WERI-Rb-1 (cell line): ENCODE results near the gene CBARP.
"Not testable (repeated sequence)": the region's sequence is repeated elsewhere in the genome, so short reads cannot be mapped to it uniquely, and the experiment has no call there.

Experiments used
- DNase-seq: peaks from one replicate; pipeline ENCODE4 v3.0.0-alpha.2; 2020
- H3K27ac ChIP-seq: fragments of 250-450 bp; sonication (Bioruptor Pico); 2 replicates; pipeline ENCODE4 v1.5.1; 2020; ENCODE audit warnings: mild to moderate bottlenecking, moderate library complexity
- H3K27me3 ChIP-seq: fragments of 250-450 bp; sonication (Bioruptor Pico); 2 replicates; pipeline ENCODE4 v1.5.1; 2021; ENCODE audit warnings: mild to moderate bottlenecking, low read depth, moderate library complexity; ENCODE audit not compliant: insufficient read depth, severe bottlenecking
- H3K36me3 ChIP-seq: fragments of 250-450 bp; sonication (Bioruptor Pico); 2 replicates; pipeline ENCODE4 v1.5.1; 2020; ENCODE audit warnings: mild to moderate bottlenecking, moderate library complexity
- H3K4me3 ChIP-seq: 2 replicates; pipeline ENCODE4 v1.5.1; 2011; ENCODE audit warnings: low read depth, mild to moderate bottlenecking, control low read depth, low read length
- H3K9me3 ChIP-seq: fragments of 250-450 bp; sonication (Bioruptor Pico); 2 replicates; pipeline ENCODE4 v1.5.1; 2021; ENCODE audit warnings: mild to moderate bottlenecking, moderate library complexity; ENCODE audit not compliant: severe bottlenecking
- TF ChIP-seq, protein P1 (sequence below): IDR thresholded peaks from 2 replicates; pipeline ENCODE4 v1.5.1; 2011; ENCODE audit warnings: low read depth, mild to moderate bottlenecking, control low read depth, inconsistent platforms, low read length

The CBARP gene

DNA sequence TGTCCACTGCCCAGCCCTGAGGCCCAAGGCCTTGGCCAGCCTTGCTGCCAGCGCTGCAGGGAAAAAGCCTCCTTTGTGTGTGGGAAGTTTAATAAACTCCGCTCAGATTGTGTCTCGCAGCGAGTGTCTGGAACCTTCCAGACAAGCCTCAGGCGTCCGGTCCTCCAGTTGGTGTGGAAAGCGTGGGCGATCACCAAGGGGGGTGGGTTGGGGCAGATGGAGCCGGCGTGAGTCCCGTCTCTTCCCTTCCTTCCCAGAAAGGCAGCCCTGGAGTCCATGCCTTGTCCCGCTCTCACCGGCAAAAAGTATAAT, 27.6 kb downstream of the CBARP start:
- H3K27ac ChIP-seq: peak overlapping the region; percentile 50
- H3K36me3 ChIP-seq: peaks cover 68% of the 10 kb centered on the region
- no peak for DNase-seq
- no peaks in the 10 kb centered on the region for H3K9me3 ChIP-seq
- H3K27me3 ChIP-seq: no peaks in the 10 kb centered on the region
- TF ChIP-seq, protein P1, sequence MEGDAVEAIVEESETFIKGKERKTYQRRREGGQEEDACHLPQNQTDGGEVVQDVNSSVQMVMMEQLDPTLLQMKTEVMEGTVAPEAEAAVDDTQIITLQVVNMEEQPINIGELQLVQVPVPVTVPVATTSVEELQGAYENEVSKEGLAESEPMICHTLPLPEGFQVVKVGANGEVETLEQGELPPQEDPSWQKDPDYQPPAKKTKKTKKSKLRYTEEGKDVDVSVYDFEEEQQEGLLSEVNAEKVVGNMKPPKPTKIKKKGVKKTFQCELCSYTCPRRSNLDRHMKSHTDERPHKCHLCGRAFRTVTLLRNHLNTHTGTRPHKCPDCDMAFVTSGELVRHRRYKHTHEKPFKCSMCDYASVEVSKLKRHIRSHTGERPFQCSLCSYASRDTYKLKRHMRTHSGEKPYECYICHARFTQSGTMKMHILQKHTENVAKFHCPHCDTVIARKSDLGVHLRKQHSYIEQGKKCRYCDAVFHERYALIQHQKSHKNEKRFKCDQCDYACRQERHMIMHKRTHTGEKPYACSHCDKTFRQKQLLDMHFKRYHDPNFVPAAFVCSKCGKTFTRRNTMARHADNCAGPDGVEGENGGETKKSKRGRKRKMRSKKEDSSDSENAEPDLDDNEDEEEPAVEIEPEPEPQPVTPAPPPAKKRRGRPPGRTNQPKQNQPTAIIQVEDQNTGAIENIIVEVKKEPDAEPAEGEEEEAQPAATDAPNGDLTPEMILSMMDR: no peak
- no peak overlapping the region for H3K4me3 ChIP-seq

DNA sequence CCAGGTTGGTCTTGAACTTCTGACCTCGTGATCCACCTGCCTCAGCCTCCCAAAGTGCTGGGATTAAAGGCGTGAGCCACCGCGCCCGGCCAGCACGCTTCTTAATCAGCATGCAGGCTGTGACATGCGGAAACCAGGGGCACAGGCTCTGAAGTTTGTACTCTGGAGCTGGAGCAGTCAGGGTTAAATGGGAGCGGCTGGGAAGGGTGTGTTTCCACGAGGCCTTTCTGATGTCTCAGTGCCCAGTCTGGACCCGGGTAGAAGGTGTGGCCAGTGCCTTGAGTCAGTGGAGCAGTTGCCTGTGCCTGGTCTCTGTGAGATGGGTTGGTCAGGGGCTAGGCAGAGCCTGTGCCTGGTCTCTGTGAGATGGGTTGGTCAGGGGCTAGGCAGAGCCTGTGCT, 29.0 kb downstream of the CBARP start:
- not testable (repeated sequence) for DNase-seq, H3K27ac ChIP-seq
- peaks cover 61% of the 10 kb centered on the region for H3K36me3 ChIP-seq

DNA sequence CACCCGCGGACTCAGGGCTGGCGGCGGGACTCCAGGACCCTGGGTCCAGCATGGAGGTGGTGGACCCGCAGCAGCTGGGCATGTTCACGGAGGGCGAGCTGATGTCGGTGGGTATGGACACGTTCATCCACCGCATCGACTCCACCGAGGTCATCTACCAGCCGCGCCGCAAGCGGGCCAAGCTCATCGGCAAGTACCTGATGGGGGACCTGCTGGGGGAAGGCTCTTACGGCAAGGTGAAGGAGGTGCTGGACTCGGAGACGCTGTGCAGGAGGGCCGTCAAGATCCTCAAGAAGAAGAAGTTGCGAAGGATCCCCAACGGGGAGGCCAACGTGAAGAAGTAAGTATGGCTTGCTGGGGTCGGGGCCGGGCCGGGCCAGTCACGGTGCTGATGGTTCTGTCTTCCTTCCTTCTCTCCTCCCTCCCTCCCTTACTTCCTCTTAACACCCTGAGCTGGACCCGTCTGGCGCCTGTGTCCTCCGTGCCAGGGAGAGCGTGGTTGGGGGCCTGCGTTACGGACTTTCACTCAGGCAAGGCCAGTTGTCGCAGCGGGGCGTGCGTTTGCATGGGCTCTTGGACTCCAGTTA, 30.8 kb downstream of the CBARP start:
- no peaks in the 10 kb centered on the region for H3K27me3 ChIP-seq
- TF ChIP-seq, protein P1: no peak
- H3K36me3 ChIP-seq: peaks cover 47% of the 10 kb centered on the region
- H3K27ac ChIP-seq: no peak overlapping the region
- DNase-seq: no peak
- H3K9me3 ChIP-seq: no peaks in the 10 kb centered on the region
- peak overlapping the region; percentile 67 for H3K4me3 ChIP-seq

More for the DNA sequence above, 29.0 kb downstream of the CBARP start:
- H3K9me3 ChIP-seq, H3K4me3 ChIP-seq, H3K27me3 ChIP-seq: not testable (repeated sequence)

DNA sequence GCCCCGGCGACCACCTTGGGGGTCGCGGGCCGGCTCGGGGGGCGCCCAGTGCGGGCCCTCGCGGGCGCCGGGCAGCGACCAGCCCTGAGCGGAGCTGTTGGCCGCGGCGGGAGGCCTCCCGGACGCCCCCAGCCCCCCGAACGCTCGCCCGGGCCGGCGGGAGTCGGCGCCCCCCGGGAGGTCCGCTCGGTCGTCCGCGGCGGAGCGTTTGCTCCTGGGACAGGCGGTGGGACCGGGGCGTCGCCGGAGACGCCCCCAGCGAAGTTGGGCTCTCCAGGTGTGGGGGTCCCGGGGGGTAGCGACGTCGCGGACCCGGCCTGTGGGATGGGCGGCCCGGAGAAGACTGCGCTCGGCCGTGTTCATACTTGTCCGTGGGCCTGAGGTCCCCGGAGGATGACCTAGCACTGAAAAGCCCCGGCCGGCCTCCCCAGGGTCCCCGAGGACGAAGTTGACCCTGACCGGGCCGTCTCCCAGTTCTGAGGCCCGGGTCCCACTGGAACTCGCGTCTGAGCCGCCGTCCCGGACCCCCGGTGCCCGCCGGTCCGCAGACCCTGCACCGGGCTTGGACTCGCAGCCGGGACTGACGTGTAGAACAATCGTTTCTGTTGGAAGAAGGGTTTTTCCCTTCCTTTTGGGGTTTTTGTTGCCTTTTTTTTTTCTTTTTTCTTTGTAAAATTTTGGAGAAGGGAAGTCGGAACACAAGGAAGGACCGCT, 31.5 kb downstream of the CBARP start:
- DNase-seq: no peak
- H3K27me3 ChIP-seq: no peaks in the 10 kb centered on the region
- peaks cover 41% of the 10 kb centered on the region for H3K36me3 ChIP-seq
- no peaks in the 10 kb centered on the region for H3K9me3 ChIP-seq
- TF ChIP-seq, protein P1: no peak
- H3K27ac ChIP-seq: peak overlapping the region; percentile 48
- peak overlapping the region; percentile 67 for H3K4me3 ChIP-seq

DNA sequence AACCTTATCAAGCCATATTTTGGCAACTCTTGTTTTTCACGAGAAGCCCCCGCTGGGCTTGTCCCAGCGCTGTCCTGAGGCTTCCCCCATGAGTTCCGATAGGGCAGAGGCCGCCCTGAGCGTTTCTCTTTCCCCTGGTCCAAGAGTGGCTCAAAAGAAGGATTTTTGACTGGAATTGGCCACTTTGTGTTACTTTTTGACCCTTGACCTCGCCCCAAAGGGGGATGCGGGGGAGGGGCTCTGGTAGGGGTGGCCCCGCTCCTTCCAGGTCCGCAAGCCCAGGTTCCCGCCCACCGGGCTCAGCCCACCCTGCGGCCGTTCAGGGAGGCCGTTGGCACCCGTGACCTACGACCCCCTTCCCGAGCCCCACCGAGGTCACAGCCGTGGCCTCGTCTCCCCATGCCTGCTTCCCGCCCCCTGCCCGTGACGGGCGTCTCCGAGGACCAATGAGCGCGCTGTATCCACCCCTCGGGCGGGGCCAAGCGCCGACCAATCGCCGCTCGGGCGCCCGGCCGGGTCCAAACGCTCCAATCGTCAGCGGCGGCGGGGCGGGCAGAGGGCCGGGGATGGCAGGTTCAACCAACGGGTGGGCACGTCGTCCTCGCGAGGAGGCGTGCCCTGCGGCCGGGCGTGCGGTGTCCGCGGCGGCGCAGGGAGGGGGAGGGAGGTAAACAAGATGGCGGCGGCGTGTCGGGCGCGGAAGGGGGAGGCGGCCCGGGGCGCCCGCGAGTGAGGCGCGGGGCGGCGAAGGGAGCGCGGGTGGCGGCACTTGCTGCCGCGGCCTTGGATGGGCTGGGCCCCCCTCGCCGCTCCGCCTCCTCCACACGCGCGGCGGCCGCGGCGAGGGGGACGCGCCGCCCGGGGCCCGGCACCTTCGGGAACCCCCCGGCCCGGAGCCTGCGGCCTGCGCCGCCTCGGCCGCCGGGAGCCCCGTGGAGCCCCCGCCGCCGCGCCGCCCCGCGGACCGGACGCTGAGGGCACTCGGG, 32.4 kb downstream of the CBARP start, which contains the start of gene STK11:
Gene STK11 (plus strand): TSS at position 665 of the 986 bp plus-strand sequence. CDS start 1,136 bp downstream, outside the sequence.
- Histone ChIP-seq H3K9me3 (no peaks in the 10 kb centered on the region), H3K36me3 (peaks cover 32% of the 10 kb centered on the region), H3K27me3 (no peaks in the 10 kb centered on the region), H3K27ac (peak within 1 kb of the TSS; percentile 72), H3K4me3 (peak within 1 kb of the TSS; percentile 67)
- DNase-seq: peak; percentile 99
- TF ChIP-seq, protein P1: no peak

DNA sequence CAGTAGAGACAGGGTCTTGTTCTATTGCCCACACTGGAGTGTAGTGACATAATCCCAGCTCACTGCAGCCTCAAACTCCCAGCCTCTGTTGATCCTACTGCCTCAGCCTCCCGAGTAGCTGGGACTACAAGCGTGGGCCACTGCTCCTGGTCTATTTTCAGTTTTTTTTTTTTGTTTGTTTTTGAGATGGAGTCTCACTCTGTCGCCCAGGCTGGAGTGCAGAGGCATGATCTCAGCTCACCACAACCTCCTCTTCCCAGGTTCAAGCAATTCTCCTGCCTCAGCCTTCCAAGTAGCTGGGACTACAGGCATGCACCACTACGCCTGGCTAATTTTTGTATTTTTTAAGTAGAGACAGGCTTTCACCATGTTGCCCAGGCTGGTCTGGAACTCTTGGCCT, 37.2 kb downstream of the CBARP start:
- not testable (repeated sequence) for DNase-seq

More for the DNA sequence above, 37.2 kb downstream of the CBARP start:
- not testable (repeated sequence) for H3K27me3 ChIP-seq, H3K9me3 ChIP-seq, H3K27ac ChIP-seq, H3K4me3 ChIP-seq, H3K36me3 ChIP-seq
